PC-3 (cell line): ENCODE data around the gene SAMD11. TPM values are rescaled to one million over a fixed set of nuclear protein-coding genes. Genes with fewer than 3 reads are reported as not detected.

ENCODE experiments used
- ATAC-seq: fragments of 200-7000 bp; cut with Tn5 transposase; 2 replicates; pipeline ENCODE4 v1.9.1; 2020; ENCODE audit warnings: mild to moderate bottlenecking, moderate library complexity
- BruUV-seq: library from RNA; stranded (reverse); fragments of 400-500 nt; replicated peaks from 2 replicates; lab custom pipeline; 2021; lab: Mats Ljungman, UMichigan
- CTCF ChIA-PET: fragments of 300-600 bp; sonication (Branson Sonifier 250); formaldehyde crosslinking; loops from one replicate; lab custom pipeline; 2022; ENCODE audit warnings: antibody characterized with exemption; lab: Charles Lee
- POLR2A ChIA-PET: fragments of 300-600 bp; sonication (Branson Sonifier 250); formaldehyde crosslinking; loops from one replicate; lab custom pipeline; 2022; ENCODE audit warnings: antibody characterized with exemption; ENCODE audit not compliant: unreplicated experiment; lab: Charles Lee
- DNase-seq: peaks from one replicate; pipeline ENCODE4 v3.0.0-alpha.2; 2015
- H2AFZ ChIP-seq: fragments of 300-600 bp; sonication (generic); 2 replicates; pipeline ENCODE4 v1.6.0; 2016; ENCODE audit warnings: antibody characterized with exemption, low read length
- H3F3A ChIP-seq: fragments of 300-600 bp; sonication (generic); one replicate; pipeline ENCODE4 v1.6.0; 2017; ENCODE audit warnings: antibody characterized with exemption, low read length, control low read depth, mild to moderate bottlenecking; ENCODE audit not compliant: unreplicated experiment
- H3K27ac ChIP-seq: fragments of 300-600 bp; sonication (generic); 2 replicates; pipeline ENCODE4 v1.5.1; 2016; ENCODE audit warnings: mild to moderate bottlenecking, low read length
- H3K27me3 ChIP-seq: fragments of 300-600 bp; sonication (generic); 2 replicates; pipeline ENCODE4 v1.6.1; 2016; ENCODE audit warnings: low read length, mixed read lengths
- H3K36me3 ChIP-seq: fragments of 300-600 bp; sonication (generic); 2 replicates; pipeline ENCODE4 v1.6.1; 2016; ENCODE audit warnings: low read depth, mixed run types, low read length, mixed read lengths
- H3K4me1 ChIP-seq: fragments of 300-600 bp; sonication (generic); 2 replicates; pipeline ENCODE4 v1.5.1; 2016; ENCODE audit warnings: low read length; ENCODE audit not compliant: insufficient read depth
- H3K4me2 ChIP-seq: fragments of 300-600 bp; sonication (generic); 2 replicates; pipeline ENCODE4 v1.6.0; 2016; ENCODE audit warnings: low read length
- H3K4me3 ChIP-seq: fragments of 300-600 bp; sonication (generic); 2 replicates; pipeline ENCODE4 v1.5.1; 2016; ENCODE audit warnings: mild to moderate bottlenecking, low read length, mixed read lengths
- H3K79me2 ChIP-seq: fragments of 300-600 bp; sonication (generic); 2 replicates; pipeline ENCODE4 v1.6.1; 2017; ENCODE audit warnings: low read length, mixed read lengths
- H3K9ac ChIP-seq: fragments of 300-600 bp; sonication (generic); 2 replicates; pipeline ENCODE4 v1.6.0; 2016; ENCODE audit warnings: mild to moderate bottlenecking, low read length
- H3K9me2 ChIP-seq: fragments of 300-600 bp; sonication (generic); replicated peaks from 2 replicates; pipeline ENCODE4 v1.6.1; 2016; ENCODE audit warnings: mixed run types, low read length, mixed read lengths
- H3K9me3 ChIP-seq: fragments of 300-600 bp; sonication (generic); 2 replicates; pipeline ENCODE4 v1.6.1; 2016; ENCODE audit warnings: low read length, mixed read lengths
- H4K20me1 ChIP-seq: fragments of 300-600 bp; sonication (generic); 2 replicates; pipeline ENCODE4 v1.6.1; 2016; ENCODE audit warnings: low read length, mixed read lengths
- CTCF ChIP-seq: fragments of 300-600 bp; sonication (generic); conservative IDR thresholded peaks from 2 replicates; pipeline ENCODE4 v1.5.1; 2017; ENCODE audit warnings: antibody characterized with exemption, low read depth, mild to moderate bottlenecking, low read length
- EZH2 ChIP-seq: fragments of 300-600 bp; sonication (generic); IDR thresholded peaks from one replicate; pipeline ENCODE4 v1.6.1; 2017; ENCODE audit warnings: antibody characterized with exemption, mild to moderate bottlenecking, low read length; ENCODE audit not compliant: unreplicated experiment
- EZH2phosphoT487 ChIP-seq: fragments of 300-600 bp; sonication (generic); IDR thresholded peaks from 2 replicates; pipeline ENCODE4 v1.6.1; 2018; ENCODE audit warnings: mild to moderate bottlenecking, antibody characterized with exemption, low read length, borderline replicate concordance
- intact Hi-C: fragments of 100-400 bp; cut with micrococcal nuclease; formaldehyde crosslinking; loops from 2 replicates; pipeline ENCODE4 v1.9.0; 2023
- total RNA-seq: library from RNA; depleted of rRNA; stranded (reverse); fragments of >200 nt; gene quantifications from 2 replicates; pipeline ENCODE4 v1.2.3, GENCODE V29; 2014

Gene SAMD11
- total RNA-seq, 1 experiment from 2014 or later, result 5.8 TPM

DNA sequence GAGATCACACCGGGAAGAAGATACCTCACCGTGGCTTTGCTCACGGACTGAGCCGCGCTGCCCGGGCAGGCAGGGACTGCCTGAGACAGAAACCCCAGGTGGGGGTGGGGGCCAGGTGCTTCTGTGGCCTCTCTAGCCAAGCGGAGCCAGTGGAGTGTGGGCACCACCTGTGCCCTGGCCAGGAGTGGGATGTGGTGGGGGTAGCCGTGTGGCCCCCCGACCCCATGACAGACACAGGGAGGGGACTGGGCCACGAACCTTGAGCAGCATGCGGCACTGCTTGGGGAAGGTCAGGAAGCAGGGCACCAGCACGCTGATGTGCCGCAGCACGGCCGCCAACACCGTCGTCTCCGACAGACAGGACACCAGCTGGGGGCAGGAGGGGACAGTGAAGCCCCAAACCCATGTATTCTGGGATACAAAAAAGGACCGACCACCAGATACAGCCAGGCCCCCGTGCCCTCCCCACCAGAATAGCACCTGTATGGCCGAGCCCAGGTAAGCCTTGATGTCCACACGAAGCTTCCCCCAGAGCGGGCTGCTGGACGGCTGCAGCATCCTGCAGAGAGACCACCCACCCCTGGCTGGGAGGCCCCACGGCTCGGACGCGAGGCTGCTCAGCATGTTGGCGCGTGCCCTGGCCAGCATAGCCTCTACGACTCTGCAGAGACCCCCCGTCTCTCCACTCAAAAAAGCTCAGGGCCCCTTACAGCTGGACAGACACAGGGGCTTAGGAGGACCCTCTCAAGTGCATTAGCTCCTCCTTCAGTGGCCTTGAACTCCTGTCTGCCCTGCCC is 30.0 kb downstream of the SAMD11 start:
- CTCF ChIA-PET, result no interaction called here
- Histone ChIP-seq H3K79me2 (peaks cover 34% of the 10 kb centered on the region), H3K36me3 (peaks cover 52% of the 10 kb centered on the region)

GRCh38 chr1:954927-955326 is 31.2 kb downstream of the SAMD11 start:
- Histone ChIP-seq H3K9me3 (no peaks in the 10 kb centered on the region), H3K79me2 (peaks cover 38% of the 10 kb centered on the region), H3K4me3 (no peak overlapping the region), H3F3A (no peaks in the 10 kb centered on the region), H3K4me2 (no peak overlapping the region), H3K36me3 (peaks cover 42% of the 10 kb centered on the region), H3K4me1 (peaks cover 9% of the 10 kb centered on the region), H3K9ac (no peak overlapping the region), H3K9me2 (no peaks in the 10 kb centered on the region), H3K27me3 (no peaks in the 10 kb centered on the region), H4K20me1 (peaks cover 5% of the 10 kb centered on the region; the same call in 1 of the 2 replicates), H2AFZ (no peak overlapping the region), H3K27ac (no peak overlapping the region)
- intact Hi-C loops, result no loop called here
- POLR2A ChIA-PET, result no interaction called here
- CTCF ChIA-PET, result no interaction called here
- no peak for ATAC-seq
- DNase-seq, result no peak
- TF ChIP-seq EZH2 (no peak), EZH2phosphoT487 (no peak), CTCF (no peak)
- no TSS peak for BruUV-seq

More for the DNA sequence above, 30.0 kb downstream of the SAMD11 start:
- no peak overlapping the region for H2AFZ ChIP-seq
- no TSS peak for BruUV-seq
- POLR2A ChIA-PET, result no interaction called here
- ATAC-seq (no peak), DNase-seq (no peak)
- no peaks in the 10 kb centered on the region for H3F3A ChIP-seq
- peaks cover 5% of the 10 kb centered on the region; the same call in 1 of the 2 replicates for H4K20me1 ChIP-seq
- intact Hi-C loops, result no loop called here
- H3K27ac ChIP-seq, result no peak overlapping the region
- peaks cover 9% of the 10 kb centered on the region for H3K4me1 ChIP-seq
- no peaks in the 10 kb centered on the region for H3K9me3 ChIP-seq
- TF ChIP-seq EZH2phosphoT487 (no peak), CTCF (no peak), EZH2 (no peak)
- H3K4me3 ChIP-seq, result no peak overlapping the region
- no peaks in the 10 kb centered on the region for H3K27me3 ChIP-seq
- no peak overlapping the region for H3K4me2 ChIP-seq
- H3K9me2 ChIP-seq, result no peaks in the 10 kb centered on the region
- no peak overlapping the region for H3K9ac ChIP-seq

DNA sequence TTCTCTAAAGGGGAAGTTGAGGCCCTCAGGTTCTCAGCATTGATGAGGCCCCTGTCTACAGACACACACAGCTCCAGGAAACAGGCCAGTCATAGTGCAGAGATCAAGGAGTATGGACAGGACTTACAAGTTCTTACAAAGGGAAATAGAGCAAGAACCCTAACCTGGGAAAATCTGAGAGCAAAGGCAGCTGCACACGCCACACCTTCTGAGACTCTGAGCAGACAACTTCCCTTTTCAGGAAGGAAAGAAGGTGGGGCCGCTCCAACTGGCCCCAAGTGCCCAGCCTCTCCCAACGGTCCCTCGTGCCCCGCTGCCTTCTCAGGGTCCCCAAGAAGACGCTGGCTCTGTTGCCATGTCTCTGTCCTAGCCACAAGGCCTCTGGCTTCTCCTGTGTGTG is 31.8 kb downstream of the SAMD11 start:
- Histone ChIP-seq H3K9ac (no peak overlapping the region), H4K20me1 (peaks cover 5% of the 10 kb centered on the region; the same call in 1 of the 2 replicates), H2AFZ (no peak overlapping the region), H3F3A (no peaks in the 10 kb centered on the region), H3K79me2 (peaks cover 38% of the 10 kb centered on the region), H3K27ac (no peak overlapping the region), H3K9me2 (no peaks in the 10 kb centered on the region), H3K9me3 (no peaks in the 10 kb centered on the region), H3K4me1 (peaks cover 9% of the 10 kb centered on the region), H3K36me3 (peaks cover 36% of the 10 kb centered on the region), H3K27me3 (no peaks in the 10 kb centered on the region), H3K4me3 (no peak overlapping the region), H3K4me2 (no peak overlapping the region)
- no peak for TF ChIP-seq EZH2
- no peak for TF ChIP-seq EZH2phosphoT487
- no peak for TF ChIP-seq CTCF
- BruUV-seq, result no TSS peak
- intact Hi-C loops, result no loop called here
- CTCF ChIA-PET, result no interaction called here
- DNase-seq, result no peak
- no peak for ATAC-seq
- POLR2A ChIA-PET, result no interaction called here
